SU-DHL-6 (cell line): Measurements from ENCODE around the gene MYO9A.
"Not testable (repeated sequence)": the region's sequence is repeated elsewhere in the genome, so short reads cannot be mapped to it uniquely, and the experiment has no call there.

ENCODE experiments used
- H2AFZ ChIP-seq: fragments of 200-600 bp; sonication (generic); 2 replicates; pipeline ENCODE4 v1.6.1; 2014; ENCODE audit warnings: low read depth, mild to moderate bottlenecking, moderate library complexity, mixed read lengths, antibody characterized with exemption, low read length; ENCODE audit not compliant: severe bottlenecking
- H3F3A ChIP-seq: fragments of 200-600 bp; shearing (Covaris generic); 2 replicates; pipeline ENCODE4 v1.6.0; 2016; ENCODE audit warnings: antibody characterized with exemption, mild to moderate bottlenecking; ENCODE audit not compliant: insufficient read depth
- H3K27ac ChIP-seq: fragments of 200-600 bp; sonication (generic); 2 replicates; pipeline ENCODE4 v1.5.1; 2016; ENCODE audit warnings: low read depth, mild to moderate bottlenecking, low read length, moderate library complexity, mixed read lengths
- H3K27me3 ChIP-seq: fragments of 200-600 bp; sonication (generic), shearing (Covaris generic); 2 replicates; pipeline ENCODE4 v1.6.0; 2014; ENCODE audit warnings: mild to moderate bottlenecking, low read length
- H3K36me3 ChIP-seq: fragments of 200-600 bp; sonication (generic); 2 replicates; pipeline ENCODE4 v1.6.1; 2014; ENCODE audit warnings: mild to moderate bottlenecking, low read length, mixed read lengths
- H3K4me2 ChIP-seq: fragments of 300-600, 200-600 bp; shearing (Covaris generic), sonication (generic); 2 replicates; pipeline ENCODE4 v1.6.0; 2014; ENCODE audit warnings: low read length, low read depth, mild to moderate bottlenecking; ENCODE audit not compliant: poor library complexity, severe bottlenecking
- H3K4me3 ChIP-seq: fragments of 200-600 bp; sonication (generic); 2 replicates; pipeline ENCODE4 v1.5.1; 2014; ENCODE audit warnings: antibody characterized with exemption, low read length, mild to moderate bottlenecking, mixed read lengths; ENCODE audit not compliant: insufficient read depth, poor library complexity, severe bottlenecking
- H3K79me2 ChIP-seq: fragments of 200-600 bp; sonication (generic); 2 replicates; pipeline ENCODE4 v1.6.1; 2014; ENCODE audit warnings: mild to moderate bottlenecking, low read length, moderate library complexity; ENCODE audit not compliant: insufficient read depth
- H3K9ac ChIP-seq: fragments of 200-600 bp; sonication (generic); 2 replicates; pipeline ENCODE4 v1.7.0; 2014; ENCODE audit warnings: mild to moderate bottlenecking, low read length
- H3K9me2 ChIP-seq: fragments of 200-600 bp; sonication (generic); replicated peaks from 2 replicates; pipeline ENCODE4 v1.6.1; 2014; ENCODE audit warnings: low read length; ENCODE audit not compliant: insufficient read depth
- H3K9me3 ChIP-seq: fragments of 200-600 bp; sonication (generic); 2 replicates; pipeline ENCODE4 v1.6.1; 2014; ENCODE audit warnings: low read length, mixed read lengths; ENCODE audit not compliant: insufficient read depth
- H4K20me1 ChIP-seq: fragments of 200-600 bp; sonication (generic); 2 replicates; pipeline ENCODE4 v1.6.1; 2014; ENCODE audit warnings: low read depth, mild to moderate bottlenecking, antibody characterized with exemption, low read length, moderate library complexity, mixed read lengths
- CTCF ChIP-seq: fragments of 200-600 bp; sonication (generic); IDR thresholded peaks from one replicate; pipeline ENCODE4 v1.5.1; 2017; ENCODE audit warnings: antibody characterized with exemption, mild to moderate bottlenecking, low read length, moderate library complexity; ENCODE audit not compliant: insufficient read depth, poor library complexity, severe bottlenecking
- EZH2phosphoT487 ChIP-seq: fragments of 200-600 bp; sonication (generic), shearing (Covaris generic); conservative IDR thresholded peaks from 2 replicates; pipeline ENCODE4 v1.6.1; 2018; ENCODE audit warnings: mild to moderate bottlenecking, antibody characterized with exemption, low read length, moderate library complexity, mixed read lengths

Gene MYO9A

GRCh38 chr15:72033285-72033684 is 84.7 kb downstream of the MYO9A start:
- no peak for TF ChIP-seq CTCF
- TF ChIP-seq EZH2phosphoT487, result no peak
- H3K9me2 ChIP-seq, result no peaks in the 10 kb centered on the region
- H3F3A ChIP-seq, result peaks cover 15% of the 10 kb centered on the region; the same call in 1 of the 2 replicates
- H2AFZ ChIP-seq, result no peak overlapping the region
- no peak overlapping the region for H3K4me3 ChIP-seq
- peaks cover 100% of the 10 kb centered on the region for H3K79me2 ChIP-seq
- H3K9me3 ChIP-seq, result no peaks in the 10 kb centered on the region
- no peak overlapping the region for H3K27ac ChIP-seq
- no peaks in the 10 kb centered on the region for H3K27me3 ChIP-seq
- peaks cover 8% of the 10 kb centered on the region; the same call in 1 of the 2 replicates for H3K36me3 ChIP-seq
- H4K20me1 ChIP-seq, result peaks cover 11% of the 10 kb centered on the region
- no peak overlapping the region for H3K9ac ChIP-seq
- H3K4me2 ChIP-seq, result no peak overlapping the region

GRCh38 chr15:72021604-72022003 is 96.3 kb downstream of the MYO9A start:
- Histone ChIP-seq H3K9me3 (no peaks in the 10 kb centered on the region), H3K27me3 (no peaks in the 10 kb centered on the region), H3K27ac (no peak overlapping the region), H3K9ac (no peak overlapping the region), H3K4me3 (no peak overlapping the region), H3K4me2 (no peak overlapping the region), H3F3A (peaks cover 8% of the 10 kb centered on the region; the same call in 1 of the 2 replicates), H3K9me2 (no peaks in the 10 kb centered on the region), H3K79me2 (peaks cover 56% of the 10 kb centered on the region), H3K36me3 (peaks cover 49% of the 10 kb centered on the region), H4K20me1 (0 out of 2 replicates have a peak, but pooled peaks cover 5% of the 10 kb centered on the region), H2AFZ (no peak overlapping the region)
- TF ChIP-seq EZH2phosphoT487, result no peak

- H4K20me1 ChIP-seq, result 0 out of 2 replicates have a peak, but pooled peaks cover 4% of the 10 kb centered on the region
- H3K9ac ChIP-seq, result no peak overlapping the region
- peaks cover 52% of the 10 kb centered on the region for H3K79me2 ChIP-seq
- H2AFZ ChIP-seq, result no peak overlapping the region
- TF ChIP-seq EZH2phosphoT487 (no peak), CTCF (no peak)
- H3K27me3 ChIP-seq, result no peaks in the 10 kb centered on the region
- no peak overlapping the region for H3K27ac ChIP-seq
- no peak overlapping the region for H3K4me3 ChIP-seq
- no peak overlapping the region for H3K4me2 ChIP-seq
- no peaks in the 10 kb centered on the region for H3K9me2 ChIP-seq
- H3K36me3 ChIP-seq, result peaks cover 44% of the 10 kb centered on the region
- peaks cover 9% of the 10 kb centered on the region; the same call in 1 of the 2 replicates for H3F3A ChIP-seq
- H3K9me3 ChIP-seq, result no peaks in the 10 kb centered on the region
These were observed 97.2 kb downstream of the MYO9A start for GRCh38 chr15:72020799-72021198.

- Histone ChIP-seq H3F3A (peaks cover 33% of the 10 kb centered on the region), H3K4me2 (peak overlapping the region; percentile 46), H3K36me3 (peaks cover 18% of the 10 kb centered on the region), H3K27ac (peak overlapping the region; percentile 75)
- not testable (repeated sequence) for H4K20me1 ChIP-seq, H3K4me3 ChIP-seq, H3K9ac ChIP-seq, H3K9me3 ChIP-seq, H2AFZ ChIP-seq, H3K27me3 ChIP-seq, H3K9me2 ChIP-seq, H3K79me2 ChIP-seq
These were observed 103.4 kb downstream of the MYO9A start for GRCh38 chr15:72014555-72014954.
